ENCODE data around the gene IFNG.

IFNG gene

DNA sequence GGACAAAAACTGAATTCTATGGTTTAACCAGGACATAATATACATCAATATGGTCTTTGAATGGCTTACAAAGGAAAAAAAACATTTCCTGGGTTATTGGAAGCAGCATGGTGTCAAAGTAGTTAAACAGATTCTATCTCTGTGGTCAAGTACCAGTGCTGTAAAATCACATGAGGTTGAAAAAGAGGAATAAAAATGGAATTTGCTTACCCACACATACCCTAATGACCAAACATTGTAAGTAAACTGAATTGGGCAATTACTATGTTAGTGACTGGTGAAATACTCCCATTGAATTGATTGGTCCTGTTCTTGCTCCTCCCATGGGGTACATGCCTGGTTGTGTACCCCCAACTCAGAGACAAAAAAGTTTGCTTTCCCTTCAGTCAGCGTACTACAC lies 19.6 kb downstream of the IFNG start:
- Histone ChIP-seq H3K4me1 (ENCODE audit: control insufficient read depth in 5 of 5, insufficient read depth in 5 of 5, low read length in 5 of 5) (no peaks in the 10 kb centered on the region), H3K9ac (ENCODE audit: low read length in 5 of 5) (no peak overlapping the region), H3K27me3 (ENCODE audit: control insufficient read depth in 5 of 5, insufficient read depth in 4 of 5, low read length in 5 of 5) (no peaks in the 10 kb centered on the region), H3K4me3 (ENCODE audit: low read depth in 1 of 5, low read length in 5 of 5) (no peak overlapping the region), H3K36me3 (ENCODE audit: control insufficient read depth in 5 of 5, insufficient read depth in 5 of 5, low read length in 5 of 5) (no peaks in the 10 kb centered on the region), H3K9me3 (ENCODE audit: control insufficient read depth in 5 of 5, low read length in 5 of 5) (no peaks in the 10 kb centered on the region), H3K27ac (ENCODE audit: low read depth, low read length) (no peak overlapping the region)

DNA sequence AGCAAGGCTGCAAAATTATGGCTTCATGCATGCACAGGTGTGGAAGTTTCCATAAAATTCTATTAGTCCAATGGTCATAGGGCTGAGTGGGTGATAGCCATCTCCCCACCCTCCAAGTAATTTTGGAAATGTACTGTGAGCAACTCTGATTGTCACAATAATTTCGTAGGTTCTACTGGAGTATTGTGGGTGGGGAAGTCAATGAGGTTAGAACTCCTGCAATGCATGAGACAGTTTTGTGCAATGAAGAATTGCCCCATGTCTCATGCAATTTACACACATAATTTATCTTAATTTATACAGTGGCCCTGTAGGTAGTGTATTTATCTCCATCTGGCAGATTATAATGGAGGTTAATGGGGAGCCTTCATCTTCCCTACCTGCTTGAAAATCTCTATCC lies 20.5 kb downstream of the IFNG start:
- H3K4me3 ChIP-seq (ENCODE audit: low read depth in 1 of 5, low read length in 5 of 5), result no peak overlapping the region
- no peaks in the 10 kb centered on the region for H3K4me1 ChIP-seq (ENCODE audit: control insufficient read depth in 5 of 5, insufficient read depth in 5 of 5, low read length in 5 of 5)
- H3K27me3 ChIP-seq (ENCODE audit: control insufficient read depth in 5 of 5, insufficient read depth in 4 of 5, low read length in 5 of 5), result no peaks in the 10 kb centered on the region
- H3K9me3 ChIP-seq (ENCODE audit: control insufficient read depth in 5 of 5, low read length in 5 of 5), result peaks cover 0 to 2% (median 0%) of the 10 kb centered on the region in 5 donors
- H3K27ac ChIP-seq (ENCODE audit: low read depth, low read length), result no peak overlapping the region
- H3K9ac ChIP-seq (ENCODE audit: low read length in 5 of 5), result no peak overlapping the region
- H3K36me3 ChIP-seq (ENCODE audit: control insufficient read depth in 5 of 5, insufficient read depth in 5 of 5, low read length in 5 of 5), result no peaks in the 10 kb centered on the region

- Histone ChIP-seq H3K27me3 (ENCODE audit: control insufficient read depth in 5 of 5, insufficient read depth in 4 of 5, low read length in 5 of 5) (no peaks in the 10 kb centered on the region), H3K27ac (ENCODE audit: low read depth, low read length) (no peak overlapping the region), H3K4me1 (ENCODE audit: control insufficient read depth in 5 of 5, insufficient read depth in 5 of 5, low read length in 5 of 5) (no peaks in the 10 kb centered on the region), H3K4me3 (ENCODE audit: low read depth in 1 of 5, low read length in 5 of 5) (no peak overlapping the region), H3K9ac (ENCODE audit: low read length in 5 of 5) (no peak overlapping the region), H3K36me3 (ENCODE audit: control insufficient read depth in 5 of 5, insufficient read depth in 5 of 5, low read length in 5 of 5) (no peaks in the 10 kb centered on the region), H3K9me3 (ENCODE audit: control insufficient read depth in 5 of 5, low read length in 5 of 5) (peaks cover 0 to 4% (median 0%) of the 10 kb centered on the region in 5 donors)
These were observed 21.1 kb downstream of the IFNG start for GRCh38 chr12:68138480-68138879.

DNA sequence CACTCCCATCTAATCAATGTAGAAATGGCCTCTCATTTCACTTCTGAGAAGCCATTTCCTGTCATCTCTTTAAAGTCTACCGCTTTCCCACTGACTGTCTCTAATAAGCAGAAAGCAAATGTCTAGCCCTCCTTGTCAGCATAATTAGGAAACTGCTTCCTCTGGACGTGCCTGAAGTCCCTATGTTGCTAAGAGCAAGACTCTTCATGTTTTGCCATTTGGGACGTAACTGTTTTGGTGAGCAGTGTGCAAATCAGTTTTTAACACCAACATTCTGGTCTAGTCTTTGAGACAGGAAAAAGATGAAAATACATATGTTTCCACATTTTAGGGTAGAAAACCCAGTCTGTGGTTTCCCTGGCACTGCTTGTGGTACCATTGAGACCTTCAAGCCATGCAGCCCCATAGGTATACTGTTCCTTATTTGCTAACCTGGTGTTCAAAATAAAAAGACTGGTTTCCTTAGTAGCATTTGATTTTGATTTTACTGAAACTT lies 22.2 kb downstream of the IFNG start:
- H3K9ac ChIP-seq (ENCODE audit: low read length in 5 of 5), result no peak overlapping the region
- H3K4me3 ChIP-seq (ENCODE audit: low read depth in 1 of 5, low read length in 5 of 5), result no peak overlapping the region
- H3K27me3 ChIP-seq (ENCODE audit: control insufficient read depth in 5 of 5, insufficient read depth in 4 of 5, low read length in 5 of 5), result no peaks in the 10 kb centered on the region
- H3K9me3 ChIP-seq (ENCODE audit: control insufficient read depth in 5 of 5, low read length in 5 of 5), result peaks cover 0 to 8% (median 0%) of the 10 kb centered on the region in 5 donors
- no peak overlapping the region for H3K27ac ChIP-seq (ENCODE audit: low read depth, low read length)
- no peaks in the 10 kb centered on the region for H3K4me1 ChIP-seq (ENCODE audit: control insufficient read depth in 5 of 5, insufficient read depth in 5 of 5, low read length in 5 of 5)
- H3K36me3 ChIP-seq (ENCODE audit: control insufficient read depth in 5 of 5, insufficient read depth in 5 of 5, low read length in 5 of 5), result no peaks in the 10 kb centered on the region

DNA sequence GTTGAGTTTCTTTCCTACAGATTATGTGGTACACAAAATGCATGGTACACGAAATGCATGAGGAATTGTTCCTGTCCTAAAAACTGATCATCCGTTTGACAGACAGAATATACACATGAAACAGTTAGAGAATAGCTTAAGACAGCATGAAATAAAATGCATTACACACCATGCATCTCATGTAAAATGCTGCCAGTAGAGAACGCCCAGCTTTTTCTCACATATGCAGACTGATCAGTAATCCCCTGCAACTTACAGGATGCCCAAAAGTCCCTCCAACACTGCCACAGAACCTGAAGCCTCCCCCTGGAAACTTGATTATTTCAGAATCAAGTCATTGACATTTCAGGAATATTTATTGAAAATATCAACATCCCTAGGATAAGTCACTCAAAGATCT lies 24.0 kb downstream of the IFNG start:
- Histone ChIP-seq H3K9me3 (ENCODE audit: control insufficient read depth in 5 of 5, low read length in 5 of 5) (peaks cover 0 to 17% (median 8%) of the 10 kb centered on the region in 5 donors), H3K36me3 (ENCODE audit: control insufficient read depth in 5 of 5, insufficient read depth in 5 of 5, low read length in 5 of 5) (no peaks in the 10 kb centered on the region), H3K27me3 (ENCODE audit: control insufficient read depth in 5 of 5, insufficient read depth in 4 of 5, low read length in 5 of 5) (no peaks in the 10 kb centered on the region), H3K27ac (ENCODE audit: low read depth, low read length) (no peak overlapping the region), H3K4me1 (ENCODE audit: control insufficient read depth in 5 of 5, insufficient read depth in 5 of 5, low read length in 5 of 5) (no peaks in the 10 kb centered on the region), H3K4me3 (ENCODE audit: low read depth in 1 of 5, low read length in 5 of 5) (no peak overlapping the region), H3K9ac (ENCODE audit: low read length in 5 of 5) (no peak overlapping the region)

GRCh38 chr12:68131867-68132414 lies 27.6 kb downstream of the IFNG start:
- Histone ChIP-seq H3K27ac (ENCODE audit: low read depth, low read length) (no peak overlapping the region), H3K36me3 (ENCODE audit: control insufficient read depth in 5 of 5, insufficient read depth in 5 of 5, low read length in 5 of 5) (no peaks in the 10 kb centered on the region), H3K9ac (ENCODE audit: low read length in 5 of 5) (no peak overlapping the region), H3K27me3 (ENCODE audit: control insufficient read depth in 5 of 5, insufficient read depth in 4 of 5, low read length in 5 of 5) (no peaks in the 10 kb centered on the region), H3K9me3 (ENCODE audit: control insufficient read depth in 5 of 5, low read length in 5 of 5) (peaks cover 0 to 27% (median 15%) of the 10 kb centered on the region in 5 donors), H3K4me3 (ENCODE audit: low read depth in 1 of 5, low read length in 5 of 5) (no peak overlapping the region), H3K4me1 (ENCODE audit: control insufficient read depth in 5 of 5, insufficient read depth in 5 of 5, low read length in 5 of 5) (no peaks in the 10 kb centered on the region)

DNA sequence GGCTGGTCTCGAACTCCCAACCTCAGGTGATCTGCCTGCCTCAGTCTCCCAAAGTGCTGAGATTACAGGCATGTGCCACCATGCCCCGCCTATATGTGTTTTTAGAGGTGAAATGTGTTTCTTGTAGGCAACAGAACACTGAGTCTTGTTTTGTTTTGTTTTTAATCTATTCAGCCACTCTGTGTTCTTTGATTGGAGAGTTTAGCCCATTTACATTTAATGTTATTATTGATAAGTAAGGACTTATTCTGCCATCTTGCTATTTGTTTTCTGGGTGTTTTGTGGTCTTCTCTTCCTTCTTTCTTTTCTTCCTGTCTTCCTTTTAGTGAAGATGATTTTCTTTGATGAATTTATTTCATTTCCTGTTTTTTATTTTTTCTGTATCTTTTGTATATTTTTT lies 29.6 kb downstream of the IFNG start:
- H3K4me3 ChIP-seq (ENCODE audit: low read depth in 1 of 5, low read length in 5 of 5), result no peak overlapping the region
- H3K9me3 ChIP-seq (ENCODE audit: control insufficient read depth in 5 of 5, low read length in 5 of 5), result peaks cover 0 to 27% (median 15%) of the 10 kb centered on the region in 5 donors

DNA sequence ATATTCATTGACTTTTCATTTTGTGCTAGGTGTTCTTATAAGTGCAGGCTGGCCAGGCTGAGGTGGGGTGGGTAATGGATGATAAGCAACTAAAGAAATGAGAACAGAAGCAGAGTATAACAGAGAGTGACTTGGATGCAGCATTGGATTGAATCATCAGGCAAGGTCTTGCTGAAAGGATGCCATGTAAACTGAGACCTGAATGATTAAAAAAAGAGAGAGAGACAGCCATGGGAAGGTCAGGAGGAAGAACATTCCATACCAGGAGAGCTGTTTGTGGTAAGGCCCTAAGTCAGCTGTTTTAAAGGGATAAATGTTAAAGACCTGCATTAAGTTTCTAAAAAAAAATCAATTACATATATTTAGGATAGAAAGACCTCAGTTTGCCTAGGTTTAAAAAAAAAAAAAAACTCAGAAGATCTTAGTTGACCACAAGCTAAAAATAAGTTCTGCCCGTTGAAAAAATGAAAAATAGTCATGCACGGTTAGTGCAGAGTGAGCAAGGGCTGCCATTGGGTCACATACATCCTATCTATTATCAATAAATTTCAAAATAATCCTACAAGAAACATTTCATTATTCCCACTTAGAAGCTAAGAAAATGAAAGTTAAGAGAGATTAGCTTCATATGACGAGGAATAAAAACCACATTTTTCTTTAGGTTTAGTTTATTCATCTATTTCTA lies 37.2 kb downstream of the IFNG start:
- Histone ChIP-seq H3K27me3 (ENCODE audit: control insufficient read depth in 5 of 5, insufficient read depth in 4 of 5, low read length in 5 of 5) (no peaks in the 10 kb centered on the region), H3K27ac (ENCODE audit: low read depth, low read length) (no peak overlapping the region), H3K36me3 (ENCODE audit: control insufficient read depth in 5 of 5, insufficient read depth in 5 of 5, low read length in 5 of 5) (no peaks in the 10 kb centered on the region), H3K4me1 (ENCODE audit: control insufficient read depth in 5 of 5, insufficient read depth in 5 of 5, low read length in 5 of 5) (no peaks in the 10 kb centered on the region), H3K4me3 (ENCODE audit: low read depth in 1 of 5, low read length in 5 of 5) (no peak overlapping the region), H3K9me3 (ENCODE audit: control insufficient read depth in 5 of 5, low read length in 5 of 5) (no peaks in the 10 kb centered on the region), H3K9ac (ENCODE audit: low read length in 5 of 5) (no peak overlapping the region)

More for the DNA sequence above, 29.6 kb downstream of the IFNG start:
- Histone ChIP-seq H3K27ac (ENCODE audit: low read depth, low read length) (no peak overlapping the region), H3K27me3 (ENCODE audit: control insufficient read depth in 5 of 5, insufficient read depth in 4 of 5, low read length in 5 of 5) (no peaks in the 10 kb centered on the region), H3K36me3 (ENCODE audit: control insufficient read depth in 5 of 5, insufficient read depth in 5 of 5, low read length in 5 of 5) (no peaks in the 10 kb centered on the region), H3K9ac (ENCODE audit: low read length in 5 of 5) (no peak overlapping the region), H3K4me1 (ENCODE audit: control insufficient read depth in 5 of 5, insufficient read depth in 5 of 5, low read length in 5 of 5) (no peaks in the 10 kb centered on the region)

DNA sequence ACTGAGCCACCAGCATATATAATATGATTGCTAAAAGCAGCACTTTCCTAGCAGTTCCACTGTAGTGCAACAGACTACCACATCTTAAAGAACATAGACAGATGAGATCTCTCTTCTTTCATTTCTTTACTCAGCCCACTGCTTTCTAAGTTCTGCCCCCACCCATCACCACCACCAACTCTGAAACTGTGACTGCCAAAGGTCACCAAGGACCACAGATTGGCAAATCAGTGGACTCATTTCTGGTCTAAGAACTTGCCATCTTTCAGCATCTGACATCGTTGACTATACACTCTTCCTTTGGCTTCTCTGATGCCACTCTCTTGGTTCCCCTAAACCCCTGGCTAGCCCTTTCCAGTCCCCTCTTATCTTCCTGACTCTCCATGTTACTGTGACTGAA lies 38.4 kb downstream of the IFNG start:
- Histone ChIP-seq H3K27ac (ENCODE audit: low read depth, low read length) (no peak overlapping the region), H3K27me3 (ENCODE audit: control insufficient read depth in 5 of 5, insufficient read depth in 4 of 5, low read length in 5 of 5) (no peaks in the 10 kb centered on the region), H3K9ac (ENCODE audit: low read length in 5 of 5) (no peak overlapping the region), H3K4me3 (ENCODE audit: low read depth in 1 of 5, low read length in 5 of 5) (no peak overlapping the region), H3K9me3 (ENCODE audit: control insufficient read depth in 5 of 5, low read length in 5 of 5) (no peaks in the 10 kb centered on the region), H3K4me1 (ENCODE audit: control insufficient read depth in 5 of 5, insufficient read depth in 5 of 5, low read length in 5 of 5) (no peaks in the 10 kb centered on the region), H3K36me3 (ENCODE audit: control insufficient read depth in 5 of 5, insufficient read depth in 5 of 5, low read length in 5 of 5) (no peaks in the 10 kb centered on the region)

DNA sequence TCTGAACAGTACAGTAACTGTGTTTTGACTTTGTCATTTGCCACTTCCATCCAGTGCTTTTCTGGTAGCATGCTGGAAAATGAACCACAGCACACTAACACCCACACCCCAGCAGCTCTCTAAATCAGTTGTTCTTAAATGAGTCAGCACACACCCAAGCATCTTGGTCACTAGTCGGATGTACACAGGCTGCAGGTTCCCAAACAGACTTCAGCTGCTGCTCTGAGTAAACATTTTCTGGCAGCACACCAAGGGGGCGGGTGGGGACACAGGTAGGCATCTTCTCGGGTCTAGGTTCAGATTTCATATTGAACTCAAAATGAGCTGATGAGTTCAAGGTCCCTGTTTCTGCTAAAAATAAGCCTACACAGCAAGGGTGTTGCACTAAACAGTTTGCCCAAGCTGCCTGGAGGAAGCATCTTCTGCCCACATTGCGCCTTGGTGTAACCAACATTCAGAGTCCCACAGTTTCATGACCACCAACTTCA lies 39.8 kb downstream of the IFNG start:
- Histone ChIP-seq H3K36me3 (ENCODE audit: control insufficient read depth in 5 of 5, insufficient read depth in 5 of 5, low read length in 5 of 5) (no peaks in the 10 kb centered on the region), H3K4me3 (ENCODE audit: low read depth in 1 of 5, low read length in 5 of 5) (no peak overlapping the region), H3K4me1 (ENCODE audit: control insufficient read depth in 5 of 5, insufficient read depth in 5 of 5, low read length in 5 of 5) (no peaks in the 10 kb centered on the region), H3K27me3 (ENCODE audit: control insufficient read depth in 5 of 5, insufficient read depth in 4 of 5, low read length in 5 of 5) (no peaks in the 10 kb centered on the region), H3K9me3 (ENCODE audit: control insufficient read depth in 5 of 5, low read length in 5 of 5) (no peaks in the 10 kb centered on the region), H3K27ac (ENCODE audit: low read depth, low read length) (no peak overlapping the region), H3K9ac (ENCODE audit: low read length in 5 of 5) (no peak overlapping the region)

All from subcutaneous abdominal adipose tissue (tissue), 5 donors.